ENCODE data around the gene SPRR4. TPM values are rescaled to one million over a fixed set of nuclear protein-coding genes. Genes with fewer than 3 reads are reported as not detected.
A peak's percentile ranks its signal among the peaks of the same experiment; 100 is the strongest.

SPRR4 gene
- total RNA-seq, 1 experiment from 2014 or later = not detected

- no peak overlapping the region for H3K27ac ChIP-seq
- H3K9me3 ChIP-seq (ENCODE audit: insufficient read depth, low read depth) = no peaks in the 10 kb centered on the region
- no peaks in the 10 kb centered on the region for H3K9me2 ChIP-seq (ENCODE audit: insufficient read depth)
- no peaks in the 10 kb centered on the region for H3K79me2 ChIP-seq (ENCODE audit: low read depth)
- H4K20me1 ChIP-seq (ENCODE audit: insufficient read depth) = no peaks in the 10 kb centered on the region
- H3F3A ChIP-seq (ENCODE audit: insufficient read depth, low read depth) = peaks cover 3% of the 10 kb centered on the region; the same call in 1 of the 2 replicates
- TF ChIP-seq CTCF (conservative IDR thresholded peaks at IDR 0.05) = no peak
- no peak for TF ChIP-seq EZH2 (IDR thresholded peaks at IDR 0.05; ENCODE audit: low read depth)
- H3K4me1 ChIP-seq (replicated peaks; ENCODE audit: insufficient read depth) = peaks cover 32% of the 10 kb centered on the region
- no peak overlapping the region for H3K4me3 ChIP-seq
- POLR2A ChIA-PET (ENCODE audit: unreplicated experiment) = no interaction called here
- no peak overlapping the region for H2AFZ ChIP-seq
- no peak for DNase-seq
- intact Hi-C loops (cut with micrococcal nuclease; ENCODE audit: unreplicated experiment) = loop anchor here (5.0 kb wide), 1 partner anchor 73 kb away; the partner anchor contains the start of gene IVL
- H3K27me3 ChIP-seq (ENCODE audit: insufficient read depth, low read depth) = no peaks in the 10 kb centered on the region
- H3K4me2 ChIP-seq = no peak overlapping the region
- no peaks in the 10 kb centered on the region for H3K36me3 ChIP-seq (ENCODE audit: low read depth)
- CTCF ChIA-PET = no interaction called here
- no TSS peak for BruUV-seq (replicated peaks)
These were observed 10.2 kb downstream of the SPRR4 start for GRCh38 chr1:152980676-152981075.

GRCh38 chr1:152981146-152981871 lies 10.9 kb downstream of the SPRR4 start:
- Histone ChIP-seq H3K4me3 (no peak overlapping the region), H3K27ac (no peak overlapping the region), H3K9me3 (ENCODE audit: insufficient read depth, low read depth) (no peaks in the 10 kb centered on the region), H3K79me2 (ENCODE audit: low read depth) (no peaks in the 10 kb centered on the region), H3K4me2 (no peak overlapping the region), H3F3A (ENCODE audit: insufficient read depth, low read depth) (peaks cover 3% of the 10 kb centered on the region; the same call in 1 of the 2 replicates), H3K36me3 (ENCODE audit: low read depth) (no peaks in the 10 kb centered on the region), H4K20me1 (ENCODE audit: insufficient read depth) (no peaks in the 10 kb centered on the region), H2AFZ (no peak overlapping the region), H3K27me3 (ENCODE audit: insufficient read depth, low read depth) (no peaks in the 10 kb centered on the region), H3K4me1 (replicated peaks; ENCODE audit: insufficient read depth) (peaks cover 32% of the 10 kb centered on the region), H3K9me2 (ENCODE audit: insufficient read depth) (no peaks in the 10 kb centered on the region)
- BruUV-seq (replicated peaks) = no TSS peak
- TF ChIP-seq CTCF (conservative IDR thresholded peaks at IDR 0.05) (no peak), EZH2 (IDR thresholded peaks at IDR 0.05; ENCODE audit: low read depth) (no peak)
- intact Hi-C loops (cut with micrococcal nuclease; ENCODE audit: unreplicated experiment) = loop anchor here (5.0 kb wide), 1 partner anchor 74 kb away; the partner anchor contains the start of gene IVL
- ChIA-PET CTCF (no interaction called here), POLR2A (ENCODE audit: unreplicated experiment) (no interaction called here)
- no peak for DNase-seq

- CTCF ChIA-PET = no interaction called here
- POLR2A ChIA-PET (ENCODE audit: unreplicated experiment) = no interaction called here
- Histone ChIP-seq H3K9me3 (ENCODE audit: insufficient read depth, low read depth) (no peaks in the 10 kb centered on the region), H3K36me3 (ENCODE audit: low read depth) (no peaks in the 10 kb centered on the region), H3K4me1 (replicated peaks; ENCODE audit: insufficient read depth) (peaks cover 32% of the 10 kb centered on the region), H3F3A (ENCODE audit: insufficient read depth, low read depth) (peaks cover 3% of the 10 kb centered on the region; the same call in 1 of the 2 replicates), H3K27me3 (ENCODE audit: insufficient read depth, low read depth) (no peaks in the 10 kb centered on the region), H3K9me2 (ENCODE audit: insufficient read depth) (no peaks in the 10 kb centered on the region), H3K27ac (no peak overlapping the region), H3K79me2 (ENCODE audit: low read depth) (no peaks in the 10 kb centered on the region), H3K4me2 (peak overlapping the region; percentile 66; the same call in 1 of the 2 replicates), H4K20me1 (ENCODE audit: insufficient read depth) (no peaks in the 10 kb centered on the region), H3K4me3 (no peak overlapping the region), H2AFZ (no peak overlapping the region)
- TF ChIP-seq EZH2 (IDR thresholded peaks at IDR 0.05; ENCODE audit: low read depth) = no peak
- no peak for TF ChIP-seq CTCF (conservative IDR thresholded peaks at IDR 0.05)
- DNase-seq = no peak
- intact Hi-C loops (cut with micrococcal nuclease; ENCODE audit: unreplicated experiment) = loop anchor here (5.0 kb wide), 1 partner anchor 75 kb away; the partner anchor contains the start of gene IVL
- no TSS peak for BruUV-seq (replicated peaks)
These were observed 11.6 kb downstream of the SPRR4 start for GRCh38 chr1:152982076-152982475.

Measured in PC-9 (cell line).